SK-N-SH (cell line): Measurements from ENCODE around the gene TLX1. TPM values are rescaled to one million over a fixed set of nuclear protein-coding genes. Genes with fewer than 3 reads are reported as not detected.

ENCODE experiments used
- CTCF ChIA-PET: fragments of 300-600, 350-600 bp; formaldehyde crosslinking; extraction: SDS; loops from one replicate; lab custom pipeline; 2021; lab: Yijun Ruan, JAX
- POLR2A ChIA-PET: fragments of 350-600 bp; sonication (Branson Sonifier 250); formaldehyde crosslinking; extraction: SDS; loops from one replicate; lab custom pipeline; 2020; ENCODE audit warnings: antibody characterized with exemption, inconsistent platforms; lab: Yijun Ruan, JAX
- DNase-seq: peaks from one replicate; pipeline ENCODE4 v3.0.0; 2012
- H2AFZ ChIP-seq: fragments of 200-600 bp; sonication (generic); 2 replicates; pipeline ENCODE4 v1.8.1; 2016; ENCODE audit warnings: antibody characterized with exemption, mild to moderate bottlenecking, low read depth
- H3F3A ChIP-seq: fragments of 200-600 bp; sonication (generic); replicated peaks from 2 replicates; pipeline ENCODE3; 2016; ENCODE audit warnings: antibody characterized with exemption, mild to moderate bottlenecking; ENCODE audit not compliant: insufficient read depth
- H3K27ac ChIP-seq, 2 experiments: fragments of 200-500 bp in 1 of 2; fragments of 200-600 bp in 1 of 2; sonication (Bioruptor generic) in 1 of 2; sonication (generic), shearing (Covaris generic) in 1 of 2; 2 replicates each; pipeline versions ENCODE4 v1.5.1 to v1.6.1; 2014 to 2016; ENCODE audit warnings: low read depth in 2 of 2, inconsistent platforms in 1 of 2, low read length in 1 of 2, mild to moderate bottlenecking in 1 of 2, mixed read lengths in 1 of 2
- H3K27me3 ChIP-seq: fragments of 200-600 bp; sonication (generic), shearing (Covaris generic); 2 replicates; pipeline ENCODE4 v1.6.1; 2016; ENCODE audit warnings: mixed run types; ENCODE audit not compliant: insufficient read depth
- H3K36me3 ChIP-seq, 2 experiments: fragments of 200-500 bp in 1 of 2; fragments of 200-600 bp in 1 of 2; sonication (Bioruptor generic) in 1 of 2; sonication (generic) in 1 of 2; replicated peaks in 1 of 2; 2 replicates each; pipeline versions ENCODE3 to v1.5.1; 2014 to 2016; ENCODE audit warnings: low read length in 1 of 2, mild to moderate bottlenecking in 1 of 2; ENCODE audit not compliant: insufficient read depth in 2 of 2, control insufficient read depth in 1 of 2
- H3K4me1 ChIP-seq, 2 experiments: fragments of 200-500 bp in 1 of 2; fragments of 200-600 bp in 1 of 2; sonication (Bioruptor generic) in 1 of 2; sonication (generic), shearing (Covaris generic) in 1 of 2; 2 replicates each; pipeline versions ENCODE4 v1.5.1 to v1.6.1; 2014 to 2016; ENCODE audit warnings: low read depth in 1 of 2, low read length in 1 of 2, mixed run types in 1 of 2; ENCODE audit not compliant: insufficient read depth in 2 of 2, control insufficient read depth in 1 of 2
- H3K4me2 ChIP-seq: fragments of 200-600 bp; sonication (generic), shearing (Covaris generic); 2 replicates; pipeline ENCODE4 v1.6.1; 2017; ENCODE audit warnings: mixed run types
- H3K4me3 ChIP-seq, 2 experiments: fragments of 200-500 bp in 1 of 2; fragments of 200-600 bp in 1 of 2; sonication (Bioruptor generic) in 1 of 2; sonication (generic), shearing (Covaris generic) in 1 of 2; 2 replicates each; pipeline versions ENCODE4 v1.5.1 to v1.8.1; 2014 to 2016; ENCODE audit warnings: low read depth in 2 of 2, inconsistent platforms in 1 of 2, low read length in 1 of 2, mild to moderate bottlenecking in 1 of 2, mixed read lengths in 1 of 2, moderate library complexity in 1 of 2
- H3K79me2 ChIP-seq: fragments of 200-600 bp; sonication (generic); 2 replicates; pipeline ENCODE4 v1.8.1; 2017; ENCODE audit warnings: mild to moderate bottlenecking; ENCODE audit not compliant: insufficient read depth
- H3K9ac ChIP-seq: fragments of 200-600 bp; sonication (generic); 2 replicates; pipeline ENCODE4 v1.6.1; 2017; ENCODE audit warnings: mixed run types
- H3K9me2 ChIP-seq: fragments of 200-600 bp; sonication (generic); 2 replicates; pipeline ENCODE4 v1.6.1; 2017; ENCODE audit warnings: mixed run types
- H3K9me3 ChIP-seq: fragments of 200-600 bp; sonication (generic); 2 replicates; pipeline ENCODE4 v1.6.1; 2017; ENCODE audit warnings: mixed run types, mild to moderate bottlenecking, moderate library complexity
- H4K20me1 ChIP-seq: fragments of 200-600 bp; sonication (generic); 2 replicates; pipeline ENCODE4 v1.6.1; 2017; ENCODE audit warnings: mild to moderate bottlenecking, mixed run types; ENCODE audit not compliant: insufficient read depth
- CHD2 ChIP-seq: fragments of 150-350 bp; IDR thresholded peaks from 2 replicates; pipeline ENCODE4 v1.6.1; 2018; ENCODE audit warnings: low read length; ENCODE audit not compliant: partially characterized antibody
- ELF1 ChIP-seq: IDR thresholded peaks from 2 replicates; pipeline ENCODE4 v1.4.0; 2012
- EZH2phosphoT487 ChIP-seq: fragments of 200-600 bp; sonication (generic); IDR thresholded peaks from 2 replicates; pipeline ENCODE4 v1.6.1; 2017; ENCODE audit warnings: low read depth, mixed run types, mild to moderate bottlenecking, antibody characterized with exemption, moderate library complexity, borderline replicate concordance
- FOXJ3 ChIP-seq: sonication (generic); formaldehyde crosslinking; IDR thresholded peaks from 2 replicates; pipeline ENCODE4 v1.5.1; 2020; ENCODE audit warnings: mild to moderate bottlenecking, missing genetic modification reagents
- FOXM1 ChIP-seq: IDR thresholded peaks from 2 replicates; pipeline ENCODE4 v1.4.0; 2012; ENCODE audit warnings: low read depth, mild to moderate bottlenecking
- JUND ChIP-seq: IDR thresholded peaks from 2 replicates; pipeline ENCODE4 v1.4.0; 2012
- MEF2A ChIP-seq: IDR thresholded peaks from 2 replicates; pipeline ENCODE4 v1.4.0; 2012; ENCODE audit warnings: low read depth, borderline replicate concordance
- NRF1 ChIP-seq: IDR thresholded peaks from 2 replicates; pipeline ENCODE4 v1.6.1; 2012; ENCODE audit warnings: low read depth, mild to moderate bottlenecking, low read length
- RAD21 ChIP-seq: IDR thresholded peaks from 2 replicates; pipeline ENCODE4 v1.6.1; 2012; ENCODE audit warnings: mild to moderate bottlenecking, low read length
- REST ChIP-seq: IDR thresholded peaks from 2 replicates; pipeline ENCODE4 v1.6.1; 2012; ENCODE audit warnings: mild to moderate bottlenecking, low read depth, low read length, moderate library complexity
- RXRA ChIP-seq: IDR thresholded peaks from 2 replicates; pipeline ENCODE4 v1.4.0; 2012; ENCODE audit warnings: low read depth, mild to moderate bottlenecking, borderline replicate concordance
- SMC3 ChIP-seq: IDR thresholded peaks from 2 replicates; pipeline ENCODE4 v1.6.1; 2012; ENCODE audit warnings: low read depth, low read length, improper control_type of control experiment
- TAF1 ChIP-seq: IDR thresholded peaks from 2 replicates; pipeline ENCODE4 v1.6.1; 2012; ENCODE audit warnings: low read depth, mild to moderate bottlenecking, low read length, moderate library complexity, borderline replicate concordance
- USF2 ChIP-seq: fragments of 150-350 bp; IDR thresholded peaks from 2 replicates; pipeline ENCODE4 v1.6.1; 2017; ENCODE audit warnings: antibody characterized with exemption, low read length, low read depth, borderline replicate concordance
- YY1 ChIP-seq: IDR thresholded peaks from 2 replicates; pipeline ENCODE4 v1.4.0; 2012; ENCODE audit warnings: low read depth, mild to moderate bottlenecking
- WGBS: methylation state at CpG from one replicate; pipeline ENCODE4 v1.1.6; 2017; ENCODE audit warnings: low lambda C conversion rate; 5-methylcytosine and 5-hydroxymethylcytosine counted together
- polyA plus RNA-seq, 3 experiments: library from polyadenylated mRNA; depleted of rRNA; stranded (reverse); fragments of >200 nt; gene quantifications; 2 replicates each; pipeline ENCODE4 v1.2.3, GENCODE V29; 2012
- TF ChIP-seq, protein P1 (sequence below): IDR thresholded peaks from 2 replicates; pipeline ENCODE4 v1.4.0; 2012; ENCODE audit warnings: low read depth, borderline replicate concordance
- TF ChIP-seq, protein P2 (sequence below): IDR thresholded peaks from 2 replicates; pipeline ENCODE4 v1.4.0; 2012; ENCODE audit warnings: low read depth, borderline replicate concordance
- TF ChIP-seq, protein P3 (sequence below): fragments of 150-350 bp; IDR thresholded peaks from 2 replicates; pipeline ENCODE4 v1.6.1; 2016; ENCODE audit warnings: mild to moderate bottlenecking, low read depth, low read length

TLX1 gene
- polyA plus RNA-seq, 1 of the 3 experiments (the other 2 are of a cell fraction) = not detected

DNA sequence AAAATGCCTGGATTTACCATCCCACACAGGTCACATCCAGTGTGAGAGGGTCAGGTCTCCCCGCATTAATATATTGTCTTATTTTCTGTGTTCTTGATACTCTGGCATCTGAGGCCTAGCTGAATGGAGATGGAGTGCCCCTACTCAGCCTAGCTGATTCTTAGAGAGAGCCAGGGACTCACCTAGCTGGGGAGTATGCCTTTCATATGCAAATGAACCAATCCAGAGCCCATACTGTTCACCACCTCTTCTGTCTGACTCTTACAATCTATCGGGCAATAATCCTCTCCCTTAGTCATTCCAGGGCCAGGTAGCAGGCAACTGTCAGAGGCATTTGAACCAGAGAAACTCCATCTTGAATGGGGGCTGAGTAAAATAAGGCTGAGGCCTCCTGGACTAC lies 51.8 kb downstream of the TLX1 start:
- H3K27ac ChIP-seq = no peak overlapping the region
- no peak for TF ChIP-seq SMC3
- TF ChIP-seq YY1 = no peak
- TF ChIP-seq EZH2phosphoT487 = no peak
- ChIA-PET POLR2A (no interaction called here), CTCF (interaction anchor here (1.0 to 2.3 kb wide), 5 partner anchors 21 to 87 kb away, joined by 3 to 12 read pairs (median 5); no protein-coding TSS in a partner anchor)
- peaks cover 18% of the 10 kb centered on the region; the same call in 1 of the 2 replicates for H3K27me3 ChIP-seq
- DNase-seq = no peak
- H3K9ac ChIP-seq = no peak overlapping the region
- H3K4me2 ChIP-seq = no peak overlapping the region
- no peak overlapping the region for H3K4me3 ChIP-seq
- H3K36me3 ChIP-seq = no peaks in the 10 kb centered on the region
- H3K79me2 ChIP-seq = no peaks in the 10 kb centered on the region
- no peaks in the 10 kb centered on the region for H3K9me3 ChIP-seq
- H3F3A ChIP-seq = no peaks in the 10 kb centered on the region
- H3K4me1 ChIP-seq = no peaks in the 10 kb centered on the region
- H2AFZ ChIP-seq = no peak overlapping the region
- WGBS = 77% methylated on average over 2 of the region's 2 CpGs
- H3K9me2 ChIP-seq = no peaks in the 10 kb centered on the region
- no peaks in the 10 kb centered on the region for H4K20me1 ChIP-seq

DNA sequence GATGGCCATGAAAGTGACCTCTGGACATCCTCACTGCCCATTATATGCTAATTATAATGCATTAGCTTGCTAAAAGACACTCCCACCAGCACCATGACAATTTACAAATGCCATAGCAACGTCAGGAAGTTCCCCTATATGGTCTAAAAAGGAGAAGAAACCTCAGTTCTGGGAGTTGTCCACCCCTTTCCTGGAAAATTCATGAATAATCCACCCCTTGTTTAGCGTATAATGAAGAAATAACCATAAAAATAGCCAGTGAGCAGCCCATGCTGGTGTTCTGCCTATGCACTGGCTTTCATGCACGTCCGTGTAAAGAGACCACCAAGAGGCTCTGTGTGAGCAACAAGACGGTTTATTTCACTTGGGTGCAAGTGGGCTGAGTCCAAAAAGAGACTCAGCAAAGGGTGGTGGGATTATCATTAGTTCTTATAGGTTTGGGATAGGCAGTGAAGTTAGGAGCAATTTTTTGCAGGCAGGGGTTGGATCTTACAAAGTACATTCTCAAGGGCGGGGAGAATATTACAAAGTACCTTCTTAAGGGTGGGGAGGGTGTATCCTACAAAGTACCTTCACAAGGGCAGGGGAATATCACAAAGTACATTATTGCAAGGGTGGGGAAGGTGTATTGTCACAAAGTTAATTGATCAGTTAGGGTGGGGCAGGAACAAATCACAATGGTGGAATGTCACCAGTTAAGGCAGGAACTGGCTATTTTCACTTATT lies 52.5 kb downstream of the TLX1 start:
- H2AFZ ChIP-seq = no peak overlapping the region
- H3K9ac ChIP-seq = no peak overlapping the region
- WGBS = 35% methylated on average over 6 of the region's 6 CpGs
- H3F3A ChIP-seq = no peaks in the 10 kb centered on the region
- no peaks in the 10 kb centered on the region for H3K36me3 ChIP-seq
- H3K4me1 ChIP-seq = no peaks in the 10 kb centered on the region
- no peak overlapping the region for H3K27ac ChIP-seq
- ChIA-PET CTCF (interaction anchor here (1.0 to 1.9 kb wide), 2 partner anchors 30 to 88 kb away, joined by 3 to 12 read pairs; no protein-coding TSS in a partner anchor), POLR2A (no interaction called here)
- H3K4me3 ChIP-seq = no peak overlapping the region
- H3K27me3 ChIP-seq = peaks cover 18% of the 10 kb centered on the region; the same call in 1 of the 2 replicates
- no peaks in the 10 kb centered on the region for H3K9me3 ChIP-seq
- no peaks in the 10 kb centered on the region for H4K20me1 ChIP-seq
- no peaks in the 10 kb centered on the region for H3K9me2 ChIP-seq
- DNase-seq = no peak
- H3K79me2 ChIP-seq = no peaks in the 10 kb centered on the region
- no peak overlapping the region for H3K4me2 ChIP-seq
- no peak for TF ChIP-seq RXRA
- no peak for TF ChIP-seq USF2
- TF ChIP-seq CHD2 = no peak
- TF ChIP-seq, protein P1, sequence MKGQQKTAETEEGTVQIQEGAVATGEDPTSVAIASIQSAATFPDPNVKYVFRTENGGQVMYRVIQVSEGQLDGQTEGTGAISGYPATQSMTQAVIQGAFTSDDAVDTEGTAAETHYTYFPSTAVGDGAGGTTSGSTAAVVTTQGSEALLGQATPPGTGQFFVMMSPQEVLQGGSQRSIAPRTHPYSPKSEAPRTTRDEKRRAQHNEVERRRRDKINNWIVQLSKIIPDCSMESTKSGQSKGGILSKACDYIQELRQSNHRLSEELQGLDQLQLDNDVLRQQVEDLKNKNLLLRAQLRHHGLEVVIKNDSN = no peak
- TF ChIP-seq ELF1 = no peak
- TF ChIP-seq YY1 = no peak
- TF ChIP-seq NRF1 = no peak
- TF ChIP-seq REST = no peak
- TF ChIP-seq, protein P2, sequence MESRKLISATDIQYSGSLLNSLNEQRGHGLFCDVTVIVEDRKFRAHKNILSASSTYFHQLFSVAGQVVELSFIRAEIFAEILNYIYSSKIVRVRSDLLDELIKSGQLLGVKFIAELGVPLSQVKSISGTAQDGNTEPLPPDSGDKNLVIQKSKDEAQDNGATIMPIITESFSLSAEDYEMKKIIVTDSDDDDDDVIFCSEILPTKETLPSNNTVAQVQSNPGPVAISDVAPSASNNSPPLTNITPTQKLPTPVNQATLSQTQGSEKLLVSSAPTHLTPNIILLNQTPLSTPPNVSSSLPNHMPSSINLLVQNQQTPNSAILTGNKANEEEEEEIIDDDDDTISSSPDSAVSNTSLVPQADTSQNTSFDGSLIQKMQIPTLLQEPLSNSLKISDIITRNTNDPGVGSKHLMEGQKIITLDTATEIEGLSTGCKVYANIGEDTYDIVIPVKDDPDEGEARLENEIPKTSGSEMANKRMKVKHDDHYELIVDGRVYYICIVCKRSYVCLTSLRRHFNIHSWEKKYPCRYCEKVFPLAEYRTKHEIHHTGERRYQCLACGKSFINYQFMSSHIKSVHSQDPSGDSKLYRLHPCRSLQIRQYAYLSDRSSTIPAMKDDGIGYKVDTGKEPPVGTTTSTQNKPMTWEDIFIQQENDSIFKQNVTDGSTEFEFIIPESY = no peak
- no peak for TF ChIP-seq RAD21
- TF ChIP-seq, protein P3, sequence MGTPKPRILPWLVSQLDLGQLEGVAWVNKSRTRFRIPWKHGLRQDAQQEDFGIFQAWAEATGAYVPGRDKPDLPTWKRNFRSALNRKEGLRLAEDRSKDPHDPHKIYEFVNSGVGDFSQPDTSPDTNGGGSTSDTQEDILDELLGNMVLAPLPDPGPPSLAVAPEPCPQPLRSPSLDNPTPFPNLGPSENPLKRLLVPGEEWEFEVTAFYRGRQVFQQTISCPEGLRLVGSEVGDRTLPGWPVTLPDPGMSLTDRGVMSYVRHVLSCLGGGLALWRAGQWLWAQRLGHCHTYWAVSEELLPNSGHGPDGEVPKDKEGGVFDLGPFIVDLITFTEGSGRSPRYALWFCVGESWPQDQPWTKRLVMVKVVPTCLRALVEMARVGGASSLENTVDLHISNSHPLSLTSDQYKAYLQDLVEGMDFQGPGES = no peak
- no peak for TF ChIP-seq FOXM1
- TF ChIP-seq FOXJ3 = no peak
- no peak for TF ChIP-seq EZH2phosphoT487
- no peak for TF ChIP-seq JUND
- TF ChIP-seq TAF1 = no peak
- no peak for TF ChIP-seq MEF2A
